Measurements from ENCODE around the gene IDI1.

IDI1 gene

GRCh38 chr10:992871-993270 is 56.0 kb downstream of the IDI1 start:
- no peak for DNase-seq (ENCODE audit: low read depth)

GRCh38 chr10:992467-992866 is 56.5 kb downstream of the IDI1 start:
- no peak for DNase-seq (ENCODE audit: low read depth)

GRCh38 chr10:990808-991207 is 58.1 kb downstream of the IDI1 start:
- no peak for DNase-seq (ENCODE audit: low read depth)

All from stimulated activated CD8-positive, alpha-beta memory T cell treated with anti-CD3 and anti-CD28 coated beads, Interleukin-15, amount 100 ng/mL, for 1 hour (primary cell).